IMR-90 (cell line): ENCODE data around the gene GRIA2.

Experiments used
- MAFK ChIP-seq: IDR thresholded peaks from 2 replicates; pipeline ENCODE4 v1.6.1; 2012; ENCODE audit warnings: low read depth, low read length, improper control_type of control experiment
- POLR2A ChIP-seq: IDR thresholded peaks from 2 replicates; pipeline ENCODE4 v1.6.1; 2012; ENCODE audit warnings: mild to moderate bottlenecking, low read depth, low read length
- RFX5 ChIP-seq: IDR thresholded peaks from 2 replicates; pipeline ENCODE4 v1.8.0; 2012; ENCODE audit warnings: low read depth, mild to moderate bottlenecking, low read length, moderate library complexity
- TF ChIP-seq, protein P1 (sequence below): conservative IDR thresholded peaks from 2 replicates; pipeline ENCODE4 v1.5.1; 2012; ENCODE audit warnings: mild to moderate bottlenecking, low read depth, low read length, improper control_type of control experiment
- TF ChIP-seq, protein P2 (sequence below): fragments of 150-350 bp; IDR thresholded peaks from 2 replicates; pipeline ENCODE4 v1.6.1; 2017; ENCODE audit warnings: mild to moderate bottlenecking, antibody characterized with exemption, low read length, low read depth

DNA sequence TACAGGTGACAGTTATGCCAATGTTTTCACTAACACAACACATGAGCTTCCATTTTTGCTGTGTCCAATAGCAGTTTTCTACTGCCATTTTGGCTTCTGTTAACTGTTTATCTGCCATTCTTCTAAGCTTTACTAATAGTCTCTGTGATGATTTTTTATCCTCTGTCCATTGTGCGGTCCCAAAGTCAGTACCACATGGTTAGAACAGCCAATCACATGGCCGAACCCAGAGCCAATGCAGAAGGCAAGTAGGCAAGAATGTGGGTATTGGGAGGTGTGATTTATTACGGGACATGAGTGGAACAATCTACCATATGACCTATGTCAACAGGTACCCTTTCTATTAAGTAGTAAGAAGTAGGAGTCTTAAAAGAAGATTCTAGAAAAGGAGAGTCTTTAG lies 61.5 kb downstream of the GRIA2 start:
- TF ChIP-seq, protein P1, sequence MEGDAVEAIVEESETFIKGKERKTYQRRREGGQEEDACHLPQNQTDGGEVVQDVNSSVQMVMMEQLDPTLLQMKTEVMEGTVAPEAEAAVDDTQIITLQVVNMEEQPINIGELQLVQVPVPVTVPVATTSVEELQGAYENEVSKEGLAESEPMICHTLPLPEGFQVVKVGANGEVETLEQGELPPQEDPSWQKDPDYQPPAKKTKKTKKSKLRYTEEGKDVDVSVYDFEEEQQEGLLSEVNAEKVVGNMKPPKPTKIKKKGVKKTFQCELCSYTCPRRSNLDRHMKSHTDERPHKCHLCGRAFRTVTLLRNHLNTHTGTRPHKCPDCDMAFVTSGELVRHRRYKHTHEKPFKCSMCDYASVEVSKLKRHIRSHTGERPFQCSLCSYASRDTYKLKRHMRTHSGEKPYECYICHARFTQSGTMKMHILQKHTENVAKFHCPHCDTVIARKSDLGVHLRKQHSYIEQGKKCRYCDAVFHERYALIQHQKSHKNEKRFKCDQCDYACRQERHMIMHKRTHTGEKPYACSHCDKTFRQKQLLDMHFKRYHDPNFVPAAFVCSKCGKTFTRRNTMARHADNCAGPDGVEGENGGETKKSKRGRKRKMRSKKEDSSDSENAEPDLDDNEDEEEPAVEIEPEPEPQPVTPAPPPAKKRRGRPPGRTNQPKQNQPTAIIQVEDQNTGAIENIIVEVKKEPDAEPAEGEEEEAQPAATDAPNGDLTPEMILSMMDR = no peak
- TF ChIP-seq POLR2A (no peak), MAFK (no peak), RFX5 (no peak)
- TF ChIP-seq, protein P2, sequence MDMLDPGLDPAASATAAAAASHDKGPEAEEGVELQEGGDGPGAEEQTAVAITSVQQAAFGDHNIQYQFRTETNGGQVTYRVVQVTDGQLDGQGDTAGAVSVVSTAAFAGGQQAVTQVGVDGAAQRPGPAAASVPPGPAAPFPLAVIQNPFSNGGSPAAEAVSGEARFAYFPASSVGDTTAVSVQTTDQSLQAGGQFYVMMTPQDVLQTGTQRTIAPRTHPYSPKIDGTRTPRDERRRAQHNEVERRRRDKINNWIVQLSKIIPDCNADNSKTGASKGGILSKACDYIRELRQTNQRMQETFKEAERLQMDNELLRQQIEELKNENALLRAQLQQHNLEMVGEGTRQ = no peak
